ENCODE data around the gene SLC2A5. TPM values are rescaled to one million over a fixed set of nuclear protein-coding genes. Genes with fewer than 3 reads are reported as not detected.

The SLC2A5 gene
- total and polyA plus RNA-seq, 2 of the 4 experiments (the other 2 are of a cell fraction) = 0.03 to 0.18 TPM

DNA sequence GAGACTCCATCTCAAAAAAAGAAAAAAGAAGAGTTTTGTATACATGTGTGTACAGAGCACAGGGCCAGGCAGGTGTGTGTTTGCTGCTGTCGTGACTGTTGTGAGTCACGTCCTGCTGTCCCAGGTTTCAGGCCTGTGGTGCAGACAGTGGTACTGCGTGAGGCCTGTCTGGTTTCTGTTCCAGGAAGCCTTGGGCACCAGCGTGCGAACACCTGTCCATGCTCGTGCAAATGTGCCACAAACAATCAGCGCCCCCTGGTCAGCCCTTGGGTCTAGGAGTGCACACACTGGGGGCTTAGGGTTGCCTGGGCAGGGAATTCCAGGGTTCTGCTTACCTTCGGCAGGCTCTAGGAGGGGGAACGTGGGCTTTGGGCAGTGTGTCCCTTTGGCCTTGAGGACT lies 42.5 kb upstream of the SLC2A5 start (continued):
- no peak for TF ChIP-seq USF2 (IDR thresholded peaks at IDR 0.05; ENCODE audit: low read depth, low read length)

DNA sequence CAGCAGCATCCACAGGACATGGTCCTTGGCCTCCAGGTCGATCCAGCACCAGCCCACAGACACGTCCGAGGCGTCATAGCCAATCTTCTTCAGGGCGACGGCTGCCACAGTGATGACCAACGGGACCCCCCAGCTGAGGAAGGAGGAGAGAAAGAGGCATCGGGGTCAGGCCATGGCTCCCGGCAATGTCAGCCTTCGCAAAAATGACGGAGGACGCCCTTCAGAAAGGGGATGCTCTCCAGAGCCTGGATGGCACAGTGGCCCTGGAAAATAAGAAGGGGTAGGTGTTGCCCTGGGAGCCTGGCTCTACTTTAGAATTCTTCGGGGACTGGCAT lies 41.9 kb upstream of the SLC2A5 start:
- POLR2A ChIA-PET (ENCODE audit: unreplicated experiment) = no interaction called here
- no peak overlapping the region for H2BK120ac ChIP-seq (ENCODE audit: low read depth, low read length)
- H2BK5ac ChIP-seq (ENCODE audit: low read depth, low read length, poor library complexity, severe bottlenecking) = no peak overlapping the region
- no peak overlapping the region for H2AK5ac ChIP-seq (ENCODE audit: low read depth, low read length)
- H4K5ac ChIP-seq (ENCODE audit: low read depth, low read length) = no peak overlapping the region
- no peak overlapping the region for H3K56ac ChIP-seq (ENCODE audit: extremely low read depth, insufficient read depth, low read length)
- in situ Hi-C loops (cut with MboI; ENCODE audit: low sequenced_read_pairs) (loop anchor here (5.0 kb wide), 1 partner anchor 86 kb away; no protein-coding TSS in a partner anchor), intact Hi-C loops (cut with micrococcal nuclease) (loop anchor here (2.0 to 5.0 kb wide), 3 partner anchors 156 to 379 kb away; no protein-coding TSS in a partner anchor), dilution Hi-C loops (cut with HindIII; ENCODE audit: low sequenced_read_pairs, unreplicated experiment) (no loop called here)
- no peak overlapping the region for H3K23ac ChIP-seq (ENCODE audit: low read depth, low read length)
- no peak overlapping the region for H3K4me3 ChIP-seq (ENCODE audit: insufficient read depth, low read depth, low read length)
- H3K79me1 ChIP-seq (ENCODE audit: low read depth in 1 of 2, low read length in 2 of 2) = peaks cover 0 to 3% of the 10 kb centered on the region in 2 experiments; a peak in 1 of 4 replicates
- no peak overlapping the region for H3K27ac ChIP-seq (ENCODE audit: insufficient read depth, low read length)
- no peaks in the 10 kb centered on the region; the same call in none of the 2 replicates for H4K20me1 ChIP-seq (ENCODE audit: insufficient read depth, low read length)
- H2AFZ ChIP-seq (replicated peaks; ENCODE audit: low read length, poor library complexity) = peak overlapping the region; percentile 6
- no peak overlapping the region for H3K14ac ChIP-seq (replicated peaks; ENCODE audit: low read depth, low read length)
- H4K91ac ChIP-seq (ENCODE audit: insufficient read depth, low read depth, low read length) = no peak overlapping the region
- H3K18ac ChIP-seq (ENCODE audit: low read depth, low read length) = no peak overlapping the region
- H2AK9ac ChIP-seq (replicated peaks; ENCODE audit: low read depth, low read length, poor library complexity) = no peak overlapping the region
- DNase-seq = no peak
- CTCF ChIA-PET = interaction anchor here (1.0 to 1.4 kb wide), 5 partner anchors 10 to 250 kb away, joined by 3 to 7 read pairs (median 4); no protein-coding TSS in a partner anchor
- no peak overlapping the region for H3K4ac ChIP-seq (ENCODE audit: low read depth, low read length)
- 92% methylated on average over 9 of the region's 13 CpGs; no CpG with 5 or more reads in 1 of the 2 experiments for WGBS, 2 experiments (ENCODE audit: extremely low coverage in 2 of 2, insufficient read length in 1 of 2)
- no TSS peak for BruUV-seq (replicated peaks)
- no peak overlapping the region for H4K8ac ChIP-seq (ENCODE audit: low read depth in 2 of 2, low read length in 2 of 2)
- H3K4me2 ChIP-seq (ENCODE audit: low read depth, low read length) = no peak overlapping the region
- H3K36me3 ChIP-seq (ENCODE audit: control insufficient read depth, insufficient read depth, low read length) = no peaks in the 10 kb centered on the region; the same call in 1 of the 2 replicates
- H3K9me3 ChIP-seq (ENCODE audit: control insufficient read depth, insufficient read depth, low read length) = no peaks in the 10 kb centered on the region
- no peaks in the 10 kb centered on the region for H3K9me1 ChIP-seq (ENCODE audit: insufficient read depth, low read length)
- peaks cover 2% of the 10 kb centered on the region; the same call in 1 of the 2 replicates for H3K4me1 ChIP-seq (ENCODE audit: control insufficient read depth, insufficient read depth, low read length)
- ATAC-seq (ENCODE audit: low read depth) = no peak
- H2BK15ac ChIP-seq (ENCODE audit: low read depth, low read length) = no peak overlapping the region
- H3K27me3 ChIP-seq (ENCODE audit: control insufficient read depth, insufficient read depth, low read length) = no peaks in the 10 kb centered on the region
- H3K9ac ChIP-seq (ENCODE audit: low read depth, low read length) = no peak overlapping the region
- no peak overlapping the region for H2BK20ac ChIP-seq (ENCODE audit: low read depth, low read length)
- TF ChIP-seq RFX5 (IDR thresholded peaks at IDR 0.05; ENCODE audit: low read depth, low read length) (no peak), ELK1 (IDR thresholded peaks at IDR 0.05; ENCODE audit: borderline replicate concordance, low read depth, low read length) (no peak), CTCF (conservative IDR thresholded peaks at IDR 0.05; ENCODE audit: low read depth, low read length) (no peak), RAD21 (IDR thresholded peaks at IDR 0.05; ENCODE audit: low read length) (no peak), MXI1 (IDR thresholded peaks at IDR 0.05; ENCODE audit: borderline replicate concordance, low read depth, low read length) (no peak), FOS (IDR thresholded peaks at IDR 0.05; ENCODE audit: low read depth, low read length) (no peak), NFE2L2 (IDR thresholded peaks at IDR 0.05; ENCODE audit: low read depth, low read length) (no peak), MAZ (IDR thresholded peaks at IDR 0.05; ENCODE audit: borderline replicate concordance, low read depth, low read length) (no peak), USF2 (IDR thresholded peaks at IDR 0.05; ENCODE audit: low read depth, low read length) (no peak), BHLHE40 (IDR thresholded peaks at IDR 0.05; ENCODE audit: low read depth, low read length) (no peak), SMC3 (IDR thresholded peaks at IDR 0.05; ENCODE audit: low read depth, low read length) (no peak), RCOR1 (IDR thresholded peaks at IDR 0.05; ENCODE audit: insufficient replicate concordance, low read length) (no peak)
